ENCODE data around the gene GNB3. TPM values are rescaled to one million over a fixed set of nuclear protein-coding genes. Genes with fewer than 3 reads are reported as not detected.
"Not testable (repeated sequence)": the region's sequence is repeated elsewhere in the genome, so short reads cannot be mapped to it uniquely, and the experiment has no call there.

Gene GNB3
- total RNA-seq, 4 donors from 2014 or later = 0.39 to 3.0 (median 2.1) TPM

- 1 to 4% methylated on average over 7 to 19 of the region's 66 CpGs for WGBS, 2 donors
Measured at GRCh38 chr12:6873094-6874014, 32.6 kb downstream of the GNB3 start, which contains the start of gene SPSB2. Gene SPSB2, minus strand, starts transcription at chr12:6873303. Its CDS starts 402 bp downstream, at chr12:6872901.

GRCh38 chr12:6874015-6874368, 33.3 kb downstream of the GNB3 start:
- WGBS, 2 donors = 49 to 60% methylated on average over 9 of the region's 9 CpGs
- peak overlapping the region; percentile 31 to 87 (median 41) for H3K27ac ChIP-seq
- peaks cover 13 to 30% of the 10 kb centered on the region in 2 donors for H3K4me1 ChIP-seq
- peak overlapping the region; percentile 55 to 81 (median 66) for H3K4me3 ChIP-seq (replicated peaks in 1 of 3)
- H3K9me3 ChIP-seq, H3K27me3 ChIP-seq, DNase-seq: not testable (repeated sequence)
- H3K36me3 ChIP-seq = peaks cover 10 to 12% of the 10 kb centered on the region in 2 donors
- intact Hi-C loops (cut with DNase I) = loop anchor here (5.0 kb wide), 2 partner anchors 38 to 93 kb away; partner anchors contain the start of gene ENO2

More at GRCh38 chr12:6873094-6874014, 32.6 kb downstream of the GNB3 start, which contains the start of gene SPSB2:
- H3K27me3 ChIP-seq = no peaks in the 10 kb centered on the region
- TF ChIP-seq CTCF (IDR thresholded peaks at IDR 0.05) (no peak), POLR2A (IDR thresholded peaks at IDR 0.05) (peak; percentile 22 to 86)
- H3K4me3 ChIP-seq (replicated peaks in 1 of 3) = peak within 1 kb of the TSS; percentile 55 to 81 (median 66)
- H3K4me1 ChIP-seq = peaks cover 19 to 36% of the 10 kb centered on the region in 2 donors
- H3K36me3 ChIP-seq = peaks cover 10 to 12% of the 10 kb centered on the region in 2 donors
- intact Hi-C loops (cut with DNase I) = loop anchor here (5.0 kb wide), 2 partner anchors 39 to 94 kb away; partner anchors contain the start of gene ENO2
- no peaks in the 10 kb centered on the region for H3K9me3 ChIP-seq
- peak; percentile 99 for DNase-seq
- peak within 1 kb of the TSS; percentile 31 to 87 (median 53) for H3K27ac ChIP-seq

GRCh38 chr12:6879824-6880223, 39.1 kb downstream of the GNB3 start:
- 73 to 76% methylated on average over 11 of the region's 11 CpGs for WGBS, 2 donors
- H3K4me1 ChIP-seq; H3K4me3 ChIP-seq (replicated peaks in 1 of 3); intact Hi-C loops (cut with DNase I); H3K36me3 ChIP-seq; H3K27ac ChIP-seq; H3K27me3 ChIP-seq; H3K9me3 ChIP-seq: not testable (repeated sequence)
- DNase-seq = peak in 1 of 2 donors; percentile 32

GRCh38 chr12:6883252-6883651, 42.5 kb downstream of the GNB3 start:
- no peak overlapping the region for H3K27ac ChIP-seq
- H3K4me1 ChIP-seq = peaks cover 0 to 7% of the 10 kb centered on the region in 2 donors
- peaks cover 0 to 10% of the 10 kb centered on the region in 2 donors for H3K36me3 ChIP-seq
- DNase-seq = no peak
- H3K9me3 ChIP-seq = no peaks in the 10 kb centered on the region
- no peak overlapping the region for H3K4me3 ChIP-seq (replicated peaks in 1 of 3)
- intact Hi-C loops (cut with DNase I) = no loop called here
- no peak for TF ChIP-seq POLR2A (IDR thresholded peaks at IDR 0.05)
- no peak for TF ChIP-seq CTCF (IDR thresholded peaks at IDR 0.05)
- H3K27me3 ChIP-seq = no peaks in the 10 kb centered on the region
- WGBS, 2 donors = 95 to 98% methylated on average over 5 of the region's 5 CpGs

GRCh38 chr12:6883683-6884082, 43.0 kb downstream of the GNB3 start:
- Histone ChIP-seq H3K4me3 (replicated peaks in 1 of 3) (no peak overlapping the region), H3K27me3 (no peaks in the 10 kb centered on the region), H3K27ac (no peak overlapping the region), H3K4me1 (peaks cover 0 to 7% of the 10 kb centered on the region in 2 donors), H3K9me3 (no peaks in the 10 kb centered on the region), H3K36me3 (peaks cover 0 to 10% of the 10 kb centered on the region in 2 donors)
- intact Hi-C loops (cut with DNase I) = no loop called here
- TF ChIP-seq CTCF (IDR thresholded peaks at IDR 0.05) (no peak), POLR2A (IDR thresholded peaks at IDR 0.05) (no peak)
- no peak for DNase-seq
- WGBS, 2 donors = 96 to 97% methylated on average over 9 to 11 of the region's 11 CpGs

GRCh38 chr12:6884539-6884938, 43.8 kb downstream of the GNB3 start:
- 81 to 87% methylated on average over 22 of the region's 22 CpGs for WGBS, 2 donors
- H3K36me3 ChIP-seq = peaks cover 0 to 10% of the 10 kb centered on the region in 2 donors
- no peak overlapping the region for H3K27ac ChIP-seq
- intact Hi-C loops (cut with DNase I) = no loop called here
- no peak for DNase-seq
- H3K4me3 ChIP-seq (replicated peaks in 1 of 3) = no peak overlapping the region
- no peak for TF ChIP-seq POLR2A (IDR thresholded peaks at IDR 0.05)
- TF ChIP-seq CTCF (IDR thresholded peaks at IDR 0.05) = no peak
- no peaks in the 10 kb centered on the region for H3K9me3 ChIP-seq
- no peaks in the 10 kb centered on the region for H3K27me3 ChIP-seq
- H3K4me1 ChIP-seq = peaks cover 0 to 7% of the 10 kb centered on the region in 2 donors

GRCh38 chr12:6886206-6886999, 45.7 kb downstream of the GNB3 start:
- H3K36me3 ChIP-seq; H3K27me3 ChIP-seq; DNase-seq; intact Hi-C loops (cut with DNase I); H3K9me3 ChIP-seq; H3K4me3 ChIP-seq (replicated peaks in 1 of 3): not testable (repeated sequence)
- H3K27ac ChIP-seq = peak overlapping the region in 1 of 3 donors; percentile 45
- whole genome bisulfite sequencing, 2 donors = 62 to 68% methylated on average over 12 of the region's 15 CpGs
- H3K4me1 ChIP-seq = peaks cover 1 to 15% of the 10 kb centered on the region in 2 donors

All from thyroid gland (tissue), 4 donors.